GM10847 (cell line): Measurements from ENCODE around the gene FAT1.

Experiments
- POLR2A ChIP-seq: IDR thresholded peaks from 2 replicates; pipeline ENCODE4 v1.6.1; 2011; ENCODE audit not compliant: insufficient read length; ENCODE audit errors: extremely low read depth

FAT1 gene

DNA sequence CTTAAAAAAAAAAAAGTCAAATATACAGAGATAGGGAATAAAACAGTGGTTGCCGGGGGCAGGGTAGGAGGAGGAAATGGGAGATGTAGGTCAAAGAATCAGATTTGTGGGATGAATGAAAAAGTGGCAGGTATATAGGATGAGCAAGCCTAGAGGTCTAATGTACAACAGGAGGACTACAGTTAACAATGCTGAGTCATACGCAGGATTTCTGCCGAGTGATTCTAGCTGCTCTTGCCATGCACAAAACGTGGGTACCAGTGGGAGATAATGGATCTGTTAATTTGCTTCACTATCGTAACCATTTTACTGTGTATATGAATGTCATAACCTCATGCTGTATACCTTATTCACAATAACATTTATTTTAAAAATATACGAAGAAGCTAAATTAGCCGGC, 157.6 kb downstream of the FAT1 start:
- no peak for TF ChIP-seq POLR2A

DNA sequence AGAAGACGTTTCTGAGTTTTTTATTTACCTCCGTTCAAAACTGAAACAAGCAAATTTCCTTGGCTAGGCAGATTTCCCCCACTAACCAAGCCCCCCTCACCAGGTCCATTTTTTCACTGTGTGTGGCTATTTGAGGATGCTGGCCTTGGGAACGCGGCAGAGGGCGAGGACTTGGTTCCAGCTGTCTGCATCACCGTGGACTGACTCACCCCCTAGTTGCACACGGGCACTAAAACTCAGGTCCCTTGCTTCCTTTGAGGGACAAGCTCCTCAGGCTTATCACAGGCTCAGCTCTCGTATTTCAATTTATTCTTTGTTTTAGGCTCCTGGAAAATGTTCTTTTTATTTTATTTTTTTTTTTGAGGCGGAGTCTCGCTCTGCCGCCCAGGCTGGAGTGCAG, 159.9 kb downstream of the FAT1 start:
- TF ChIP-seq POLR2A = no peak

DNA sequence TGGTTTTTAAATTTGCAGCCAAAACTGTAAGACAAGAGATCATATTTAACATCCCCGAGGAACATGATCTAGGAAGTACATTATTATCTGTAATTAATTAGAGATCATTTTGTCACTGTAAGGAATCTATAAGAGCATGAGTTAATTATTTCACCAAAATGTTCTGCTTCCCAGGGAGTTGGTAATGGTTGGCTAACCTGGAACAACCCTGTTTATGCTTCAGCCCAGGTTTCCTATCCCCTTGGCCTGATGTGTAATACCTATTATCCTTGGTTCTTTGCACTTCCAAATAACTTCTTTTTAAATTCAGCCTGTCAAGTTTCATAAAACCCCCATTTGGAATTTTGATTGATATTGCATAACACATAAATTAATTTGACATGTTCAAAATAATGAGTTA, 161.9 kb downstream of the FAT1 start:
- no peak for TF ChIP-seq POLR2A

DNA sequence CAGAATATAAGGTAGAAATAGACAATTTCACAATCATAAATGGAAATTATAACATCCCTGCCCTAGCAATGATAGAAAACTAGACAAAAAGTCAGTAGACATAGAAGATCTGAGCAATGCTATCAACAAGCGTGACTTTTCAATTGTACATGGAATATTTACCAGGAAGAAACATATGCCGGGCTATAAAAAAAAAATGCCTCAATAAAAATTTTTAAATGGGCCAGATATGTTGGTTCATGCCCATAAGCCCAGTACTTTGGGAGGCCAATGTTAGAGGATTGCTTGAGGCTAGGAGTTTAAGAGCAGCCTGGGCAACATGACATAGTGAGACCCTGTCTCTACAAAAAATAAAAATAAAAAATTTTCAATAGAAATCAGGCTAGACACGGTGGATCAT, 163.0 kb downstream of the FAT1 start:
- TF ChIP-seq POLR2A = no peak

DNA sequence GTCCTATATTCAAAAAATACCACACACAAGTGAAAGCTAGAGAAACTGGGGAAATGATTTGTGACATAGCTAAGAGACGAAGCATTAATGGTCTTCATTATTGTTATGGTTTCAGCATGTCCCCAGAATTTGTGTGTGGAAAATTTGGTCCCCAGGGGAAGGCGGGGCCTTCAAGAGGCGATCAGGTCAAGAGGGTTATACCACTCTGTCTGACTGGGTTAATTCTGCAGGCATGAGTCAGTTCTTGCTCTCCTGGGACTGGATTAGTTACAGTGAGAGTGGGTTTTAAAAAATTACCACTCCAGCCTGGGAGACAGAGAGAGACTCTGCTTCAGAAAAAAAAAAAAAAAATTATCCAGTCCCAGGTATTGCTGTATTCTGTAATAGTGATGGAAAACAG, 166.2 kb downstream of the FAT1 start:
- no peak for TF ChIP-seq POLR2A

DNA sequence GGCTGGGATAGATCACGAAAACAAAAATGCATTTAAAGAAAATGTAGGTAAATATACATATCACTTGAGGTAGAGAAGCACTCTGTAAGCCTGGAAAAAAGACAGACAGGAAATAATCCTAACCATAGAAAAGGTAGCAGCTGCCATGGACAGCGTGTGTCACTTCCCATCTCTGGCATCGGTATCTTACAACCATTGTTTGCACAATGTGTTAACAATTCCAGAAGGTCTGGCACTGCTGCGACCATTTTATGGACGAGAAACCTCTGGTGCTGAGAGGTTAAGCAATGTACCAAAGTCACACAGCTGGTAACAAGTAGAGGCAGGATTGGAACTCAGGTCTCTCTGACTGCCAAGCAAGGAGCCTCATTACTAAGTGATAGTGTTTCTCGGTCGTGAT, 166.6 kb downstream of the FAT1 start:
- TF ChIP-seq POLR2A = no peak

DNA sequence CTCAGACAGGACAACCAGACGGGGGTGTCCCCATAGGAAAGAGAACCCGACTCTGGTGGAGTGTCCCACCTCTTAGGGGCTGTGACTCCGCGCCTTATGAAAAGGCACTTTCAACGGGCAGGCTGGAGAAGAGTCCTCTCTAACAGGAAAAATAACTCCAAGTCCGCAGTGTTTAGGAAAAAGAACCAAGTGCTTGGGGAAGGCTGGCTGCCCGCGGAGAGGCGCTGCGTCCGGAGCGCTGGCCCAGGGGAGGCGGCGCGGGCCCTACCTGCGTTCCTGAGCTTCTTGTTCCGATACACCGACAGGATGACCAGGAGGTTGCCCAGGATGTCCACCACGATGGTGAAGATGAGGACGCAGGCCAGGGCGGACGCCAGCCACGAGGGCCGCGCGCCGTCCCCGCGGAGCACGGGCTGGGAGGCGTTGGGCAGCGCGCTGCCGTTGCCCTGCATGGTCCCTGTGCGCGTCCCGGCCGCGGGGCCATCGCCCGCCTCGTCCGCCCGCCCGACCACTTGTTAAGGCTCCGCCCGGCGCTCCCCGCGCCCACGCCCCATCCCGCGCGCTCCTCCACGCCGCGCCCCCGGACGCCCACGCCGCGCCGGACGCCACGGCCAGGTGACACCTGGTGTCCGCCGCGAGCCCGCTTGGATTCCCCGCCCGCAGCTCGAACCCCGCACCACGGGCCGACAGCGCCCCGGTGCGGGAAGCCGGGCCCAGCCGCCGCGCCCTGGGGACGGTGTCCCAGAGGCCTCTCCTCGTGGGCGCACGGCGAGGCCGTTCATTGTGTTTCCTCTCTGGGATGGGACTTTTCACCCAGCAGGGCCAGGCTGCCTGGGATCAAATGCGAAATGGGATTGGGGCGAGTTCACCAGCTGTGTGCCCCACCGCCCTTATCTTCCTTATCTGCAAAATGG, 168.5 kb downstream of the FAT1 start, which contains the start of gene MTNR1A:
Gene MTNR1A (minus strand): TSS at position 654 of the 914 bp plus-strand sequence. CDS start 202 bp downstream, at position 452.
- TF ChIP-seq POLR2A = no peak

DNA sequence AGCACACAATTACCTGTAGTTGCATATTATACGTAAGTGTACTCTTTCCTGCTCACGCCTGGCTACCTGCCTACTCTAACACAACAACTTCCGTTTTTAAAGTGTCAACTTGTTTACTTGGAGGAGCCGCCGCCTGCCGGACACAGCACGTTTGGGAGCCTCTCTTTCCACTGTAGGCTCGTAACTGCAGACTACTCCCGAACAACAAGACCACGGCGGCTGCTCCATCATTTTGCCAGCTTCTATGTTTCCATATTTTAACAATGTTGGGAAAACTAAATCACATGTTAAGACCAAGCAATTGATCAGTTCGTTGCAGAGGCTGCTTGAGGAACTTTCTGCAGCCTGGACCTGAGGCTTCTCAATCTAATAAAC, 169.1 kb downstream of the FAT1 start:
- no peak for TF ChIP-seq POLR2A

DNA sequence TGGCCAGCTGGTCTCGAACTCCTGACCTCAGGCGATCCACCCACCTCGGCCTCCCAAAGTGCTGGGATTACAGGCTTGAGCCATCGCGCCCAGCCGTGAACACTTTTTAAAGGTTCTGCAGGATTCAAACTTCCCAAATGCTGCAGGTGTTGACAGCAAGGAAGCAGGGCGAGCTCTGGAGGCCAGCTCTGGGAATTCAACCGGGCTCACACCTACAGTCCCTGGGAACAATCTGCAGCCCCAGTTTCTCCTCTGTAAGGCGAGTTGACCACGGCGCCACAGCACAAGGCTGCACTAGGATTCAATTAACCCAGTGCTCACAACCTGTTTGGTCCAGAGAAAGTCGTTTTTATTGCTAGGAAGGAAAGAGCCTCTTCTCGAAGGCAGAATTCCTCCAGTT, 169.9 kb downstream of the FAT1 start:
- TF ChIP-seq POLR2A = no peak

DNA sequence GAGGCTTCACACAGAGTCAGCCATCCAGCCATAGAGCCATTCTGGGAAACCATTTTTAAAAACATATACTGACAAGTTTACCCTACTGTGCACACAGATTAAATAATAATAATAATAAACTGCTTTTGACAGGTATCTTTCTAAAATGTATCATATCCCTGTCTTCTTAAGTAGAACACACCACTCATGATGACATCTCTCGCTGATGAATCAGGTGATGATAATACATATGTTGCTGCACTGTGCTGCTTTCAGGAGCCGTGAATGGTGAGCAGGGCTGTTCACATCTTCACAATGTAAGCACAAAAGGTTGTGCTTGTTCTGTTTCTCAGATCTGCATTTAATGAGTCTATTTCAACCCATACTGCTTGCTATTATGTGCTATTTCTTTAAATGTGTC, 171.8 kb downstream of the FAT1 start:
- no peak for TF ChIP-seq POLR2A

DNA sequence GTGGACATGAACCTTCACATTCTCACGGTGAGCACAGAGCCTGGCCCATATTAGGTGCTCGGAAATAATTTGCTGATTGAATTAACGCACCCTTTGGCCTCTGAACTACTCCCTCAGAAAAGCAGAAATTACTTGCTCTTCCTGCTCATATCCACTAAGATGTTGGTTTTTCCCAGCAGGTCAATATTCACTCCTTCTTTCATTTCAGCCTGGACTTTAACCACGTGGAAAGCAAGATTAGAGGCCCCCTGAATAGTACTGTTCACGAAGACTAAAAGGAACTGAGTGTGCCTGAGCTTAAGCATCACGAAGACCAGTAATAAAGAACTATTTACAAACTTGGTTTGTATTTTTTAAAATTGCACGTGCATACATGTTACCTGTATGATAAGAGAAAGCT, 178.2 kb downstream of the FAT1 start:
- TF ChIP-seq POLR2A = no peak

DNA sequence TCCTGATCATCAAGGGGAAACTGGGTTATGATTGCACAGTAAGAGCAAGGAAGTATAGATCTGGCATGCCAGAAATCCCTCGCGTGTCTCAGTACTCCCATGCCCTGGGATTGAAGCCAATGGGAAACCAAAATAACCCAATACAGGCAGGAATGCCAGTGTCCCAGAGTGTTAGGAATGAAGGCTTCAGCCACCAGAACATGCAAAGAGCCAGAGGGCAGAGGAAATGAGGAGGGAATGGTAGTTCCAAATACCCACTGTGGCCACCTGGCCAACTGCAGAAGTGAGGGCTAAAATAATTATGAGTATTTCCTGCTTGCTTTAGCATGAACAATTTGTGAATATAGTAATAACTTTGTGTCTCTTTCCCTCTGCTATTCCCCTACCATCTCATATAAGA, 180.4 kb downstream of the FAT1 start:
- no peak for TF ChIP-seq POLR2A

DNA sequence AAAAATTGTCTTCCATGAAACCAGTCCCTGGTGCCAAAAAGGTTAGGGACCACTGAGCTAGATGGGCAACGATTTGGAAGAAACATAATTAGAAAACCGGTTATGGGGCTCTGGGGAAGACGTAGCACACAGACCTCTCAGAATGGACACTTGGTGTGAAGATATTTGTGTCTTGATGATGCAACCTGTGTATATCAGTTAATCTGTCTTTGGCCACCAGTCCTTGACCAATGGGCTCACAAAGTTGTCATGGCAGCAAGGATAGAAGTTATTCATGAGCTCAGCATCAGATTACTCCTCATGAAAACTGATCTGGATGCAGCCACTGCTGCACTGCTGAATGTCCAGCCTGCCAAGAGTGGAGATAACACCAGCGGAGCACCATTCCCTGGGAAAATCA, 181.9 kb downstream of the FAT1 start:
- TF ChIP-seq POLR2A = no peak

DNA sequence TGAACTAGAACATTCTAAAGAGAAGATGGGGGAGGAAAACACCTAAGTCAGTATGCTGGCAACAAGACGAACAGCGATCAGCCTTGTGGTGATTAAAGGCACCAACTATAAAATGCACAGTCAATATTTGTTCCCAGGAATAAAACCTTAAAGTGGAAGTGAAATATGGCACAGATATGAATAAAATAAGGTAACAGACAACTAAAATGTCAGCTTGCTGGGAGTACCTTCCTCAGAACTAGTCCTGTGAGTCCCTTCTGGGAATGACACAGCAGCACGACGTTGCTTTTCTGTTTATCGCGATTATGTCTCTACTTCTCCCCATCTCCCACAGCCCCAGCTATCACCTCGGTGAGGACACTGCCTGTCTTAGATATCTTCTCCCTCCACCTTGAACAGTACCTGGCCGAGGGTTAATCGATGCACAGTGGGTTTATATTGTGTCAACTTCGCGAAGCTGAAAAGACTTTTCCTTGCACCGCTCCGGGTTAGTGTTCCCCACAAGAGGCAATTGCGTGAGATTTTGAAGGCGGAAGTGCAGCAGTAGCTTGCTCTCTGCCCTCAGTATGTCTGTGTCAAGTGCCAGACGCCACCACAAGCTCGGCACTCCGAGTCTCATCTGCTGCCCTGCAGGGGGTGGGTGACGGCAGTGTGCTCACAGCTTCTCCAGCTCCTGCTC, 185.7 kb downstream of the FAT1 start:
- TF ChIP-seq POLR2A = no peak
